DMS153 treated with DMSO at 0.1 percent for 48 hours (cell line): Measurements from ENCODE around the gene USP5.

Experiments used
- DNase-seq: peaks from one replicate; lab custom pipeline; 2025; ENCODE audit not compliant: unreplicated experiment; lab: John Stamatoyannopoulos, UW

The USP5 gene

DNA sequence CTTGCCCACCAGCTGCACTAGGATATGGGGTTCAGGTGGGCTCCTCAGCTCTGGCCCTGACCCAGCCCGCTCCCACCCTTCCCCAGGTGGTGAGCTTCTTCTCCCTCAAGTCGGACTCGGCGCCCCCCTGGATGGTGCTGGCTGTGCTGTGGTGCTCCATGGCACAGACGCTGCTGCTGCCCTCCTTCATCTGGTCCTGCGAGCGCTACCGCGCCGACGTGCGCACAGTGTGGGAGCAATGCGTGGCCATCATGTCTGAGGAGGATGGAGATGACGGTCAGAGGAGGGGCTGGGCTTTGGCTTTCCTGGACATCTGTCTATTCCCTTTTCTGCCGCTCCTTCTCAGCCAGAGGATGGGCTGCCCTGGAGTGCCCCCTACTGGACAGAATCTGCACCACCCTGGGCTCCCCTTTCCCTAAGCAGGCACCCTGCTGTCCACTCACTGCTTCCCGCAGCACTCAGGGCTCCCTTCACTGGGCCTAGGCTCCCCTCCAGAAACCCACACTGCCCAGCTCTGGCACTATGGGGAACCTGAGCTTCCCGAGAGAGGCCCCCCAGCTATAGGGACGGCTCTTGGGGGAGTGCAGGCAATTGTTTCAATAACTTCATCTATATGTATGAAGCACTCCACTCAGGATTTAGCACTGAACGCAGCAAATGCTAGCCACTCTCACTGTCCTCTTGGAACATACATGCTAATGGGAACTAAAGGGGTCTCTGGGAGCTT is 26.4 kb upstream of the USP5 start:
- DNase-seq, result peak; percentile 83

DNA sequence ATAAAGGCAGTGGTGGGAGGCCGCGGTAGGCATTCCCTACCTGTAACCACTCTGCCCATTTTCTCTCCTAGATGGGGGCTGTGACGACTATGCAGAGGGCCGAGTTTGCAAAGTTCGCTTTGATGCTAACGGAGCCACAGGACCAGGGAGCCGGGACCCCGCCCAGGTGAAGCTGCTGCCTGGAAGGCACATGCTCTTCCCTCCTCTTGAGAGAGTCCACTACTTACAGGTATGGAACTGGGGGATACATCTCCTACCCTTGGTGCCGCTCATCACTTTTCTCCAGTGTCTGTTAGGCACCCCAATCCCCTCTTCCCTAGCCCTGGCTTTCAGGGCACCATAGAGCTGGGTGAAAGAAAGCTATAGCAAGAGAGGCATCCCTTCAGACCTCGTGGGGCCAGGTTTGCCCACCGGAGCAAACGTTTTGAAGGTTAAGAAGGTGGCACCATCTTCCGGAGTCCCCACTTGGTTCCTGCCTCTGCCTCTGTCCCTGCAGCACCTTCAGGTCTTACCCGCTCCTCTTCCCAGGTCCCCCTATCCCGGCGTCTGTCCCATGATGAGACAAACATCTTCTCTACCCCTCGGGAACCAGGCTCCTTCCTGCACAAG is 25.7 kb upstream of the USP5 start:
- DNase-seq, result no peak

DNA sequence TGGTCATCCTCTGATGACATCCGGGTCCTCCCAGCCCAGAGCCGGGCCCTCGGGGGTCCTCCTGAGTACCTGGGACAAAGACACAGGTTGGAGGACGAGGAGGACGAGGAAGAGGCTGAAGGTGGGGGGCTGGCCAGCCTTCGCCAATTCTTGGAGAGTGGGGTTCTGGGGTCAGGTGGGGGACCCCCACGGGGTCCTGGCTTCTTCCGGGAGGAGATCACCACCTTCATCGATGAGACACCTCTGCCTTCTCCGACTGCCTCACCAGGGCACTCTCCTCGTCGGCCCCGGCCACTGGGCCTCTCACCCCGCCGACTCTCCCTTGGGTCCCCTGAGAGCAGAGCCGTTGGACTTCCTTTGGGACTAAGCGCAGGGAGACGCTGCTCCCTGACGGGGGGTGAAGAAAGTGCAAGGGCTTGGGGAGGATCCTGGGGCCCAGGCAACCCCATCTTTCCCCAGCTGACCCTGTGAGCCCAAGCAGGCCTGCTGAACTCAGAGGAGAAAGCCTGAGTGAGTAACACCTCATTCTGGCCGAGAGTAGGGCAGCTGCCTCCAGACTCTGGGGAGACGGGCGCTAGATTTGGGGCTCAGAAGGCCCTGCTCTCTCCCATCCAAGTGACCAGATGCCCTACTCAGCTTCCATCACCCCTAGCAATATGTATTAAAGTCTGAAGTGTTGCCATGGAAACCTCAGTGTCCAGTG is 25.1 kb upstream of the USP5 start:
- DNase-seq, result no peak

DNA sequence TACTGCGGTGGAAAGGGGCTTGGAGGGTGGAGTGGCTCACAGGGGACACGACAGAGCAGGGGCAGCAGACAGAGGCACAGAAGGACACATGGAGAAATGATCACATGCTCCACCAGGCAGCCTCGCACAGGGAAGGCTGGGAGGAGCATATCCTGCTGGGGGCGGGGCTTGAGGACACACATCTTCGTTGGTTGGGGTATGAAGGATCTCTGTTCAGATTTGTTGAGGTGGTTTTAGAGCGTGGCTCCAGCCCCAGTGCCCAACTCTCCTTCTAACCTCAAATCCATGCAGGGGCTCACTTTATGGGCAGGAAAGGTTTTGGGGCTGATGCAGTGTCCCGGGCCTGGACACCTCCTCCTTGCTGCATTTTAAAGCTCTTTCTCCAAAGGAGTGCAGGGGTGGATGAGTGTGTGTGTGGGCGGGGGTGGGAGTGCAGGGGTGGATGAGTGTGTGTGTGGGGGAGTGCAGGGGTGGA is 24.5 kb upstream of the USP5 start:
- peak; percentile 55 for DNase-seq

DNA sequence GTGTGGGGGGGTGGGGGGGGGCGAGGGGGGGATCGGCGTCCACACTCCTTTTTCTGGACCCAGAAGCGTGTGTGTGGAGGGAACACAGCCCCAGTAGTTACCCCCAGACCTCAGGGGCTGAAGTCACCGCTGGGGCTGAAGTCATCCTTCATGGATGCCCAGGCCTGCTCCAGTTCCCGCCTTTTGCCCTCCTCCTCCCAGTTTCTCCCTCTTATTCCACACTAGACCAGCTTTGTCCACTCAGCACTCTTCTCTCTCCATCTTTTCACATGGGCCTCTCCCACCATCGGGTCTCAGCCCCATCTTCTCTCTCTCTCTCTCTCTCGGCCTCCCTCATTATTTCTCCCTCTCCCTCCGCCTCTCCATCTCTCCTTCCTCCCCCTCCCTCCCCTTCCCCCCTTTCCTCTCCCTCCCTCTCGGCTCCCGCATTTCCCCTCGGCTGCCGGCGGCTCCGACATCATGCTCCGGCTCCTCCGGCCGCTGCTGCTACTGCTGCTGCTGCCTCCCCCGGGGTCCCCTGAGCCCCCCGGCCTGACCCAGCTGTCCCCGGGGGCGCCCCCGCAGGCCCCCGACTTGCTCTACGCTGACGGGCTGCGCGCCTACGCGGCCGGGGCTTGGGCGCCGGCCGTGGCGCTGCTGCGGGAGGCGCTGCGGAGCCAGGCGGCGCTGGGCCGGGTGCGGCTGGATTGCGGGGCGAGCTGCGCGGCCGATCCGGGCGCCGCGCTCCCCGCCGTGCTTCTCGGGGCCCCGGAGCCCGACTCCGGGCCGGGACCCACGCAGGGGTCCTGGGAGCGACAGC is 23.8 kb upstream of the USP5 start, which contains the start of gene P3H3:
TSS of gene P3H3 (plus strand) at position 426 of the 799 bp plus-strand sequence. CDS start at position 460, 34 bp downstream.
- DNase-seq, result peak; percentile 22

DNA sequence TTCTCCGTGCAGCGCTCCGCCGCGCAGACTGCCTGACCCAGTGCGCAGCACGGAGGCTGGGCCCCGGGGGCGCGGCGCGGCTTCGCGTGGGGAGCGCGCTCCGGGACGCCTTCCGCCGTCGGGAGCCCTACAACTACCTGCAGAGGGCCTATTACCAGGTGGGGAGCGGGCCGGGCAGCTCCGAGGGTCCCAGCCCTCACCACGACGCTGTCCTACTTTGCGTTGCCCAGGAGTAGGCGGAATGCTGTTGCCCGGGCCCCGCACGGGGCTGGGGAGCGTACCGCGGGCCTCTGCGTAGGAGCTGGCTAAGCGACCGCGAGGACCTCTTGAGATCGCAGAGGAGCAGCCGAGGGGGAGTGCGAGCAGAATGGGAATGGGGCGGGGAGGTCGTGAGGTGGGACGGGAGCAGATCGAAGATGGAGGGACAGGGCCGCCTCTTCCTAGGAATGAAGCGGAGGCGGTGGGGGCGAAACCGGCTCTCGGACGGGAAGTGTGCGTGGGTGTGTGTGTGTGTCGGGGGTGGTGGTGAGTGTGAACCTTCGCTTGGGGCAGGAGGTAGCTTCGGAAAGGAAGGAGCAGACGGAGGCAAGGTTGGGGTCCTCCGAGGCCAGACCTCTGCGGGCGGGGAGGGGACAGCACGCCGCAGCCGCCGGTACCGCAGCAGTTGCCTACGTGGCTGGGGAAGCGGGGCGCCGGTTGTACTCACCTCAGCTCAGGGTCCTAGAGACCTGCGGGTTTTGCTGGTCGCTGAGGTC is 23.0 kb upstream of the USP5 start:
- no peak for DNase-seq

DNA sequence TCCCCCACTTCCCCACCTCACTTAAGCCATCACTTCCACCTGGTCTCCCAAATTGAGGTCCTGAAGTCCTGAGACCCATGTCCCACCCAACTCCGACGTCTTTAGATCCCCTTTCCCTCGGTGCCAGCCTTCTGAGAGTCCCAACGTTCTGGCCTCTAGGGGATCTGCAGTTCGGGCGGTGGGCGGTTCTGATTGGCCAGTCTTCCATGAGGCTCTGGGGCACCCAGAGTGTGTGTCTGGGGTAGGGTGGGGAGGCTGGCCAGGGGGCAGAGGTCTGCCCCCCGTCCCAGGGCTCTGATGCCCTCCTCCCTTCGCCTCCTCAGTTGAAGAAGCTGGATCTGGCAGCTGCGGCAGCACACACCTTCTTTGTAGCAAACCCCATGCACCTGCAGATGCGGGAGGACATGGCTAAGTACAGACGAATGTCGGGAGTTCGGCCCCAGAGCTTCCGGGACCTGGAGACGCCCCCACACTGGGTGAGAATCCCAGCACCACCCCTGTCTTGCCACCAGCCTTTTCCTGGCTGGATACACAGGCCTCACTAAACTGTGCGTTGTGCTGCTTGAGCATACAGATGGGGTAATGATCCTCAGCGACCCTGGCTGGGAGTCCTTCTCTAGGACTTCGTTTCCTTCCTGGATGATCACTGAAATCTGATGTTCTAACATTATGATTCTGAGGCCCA is 22.3 kb upstream of the USP5 start:
- DNase-seq, result no peak

DNA sequence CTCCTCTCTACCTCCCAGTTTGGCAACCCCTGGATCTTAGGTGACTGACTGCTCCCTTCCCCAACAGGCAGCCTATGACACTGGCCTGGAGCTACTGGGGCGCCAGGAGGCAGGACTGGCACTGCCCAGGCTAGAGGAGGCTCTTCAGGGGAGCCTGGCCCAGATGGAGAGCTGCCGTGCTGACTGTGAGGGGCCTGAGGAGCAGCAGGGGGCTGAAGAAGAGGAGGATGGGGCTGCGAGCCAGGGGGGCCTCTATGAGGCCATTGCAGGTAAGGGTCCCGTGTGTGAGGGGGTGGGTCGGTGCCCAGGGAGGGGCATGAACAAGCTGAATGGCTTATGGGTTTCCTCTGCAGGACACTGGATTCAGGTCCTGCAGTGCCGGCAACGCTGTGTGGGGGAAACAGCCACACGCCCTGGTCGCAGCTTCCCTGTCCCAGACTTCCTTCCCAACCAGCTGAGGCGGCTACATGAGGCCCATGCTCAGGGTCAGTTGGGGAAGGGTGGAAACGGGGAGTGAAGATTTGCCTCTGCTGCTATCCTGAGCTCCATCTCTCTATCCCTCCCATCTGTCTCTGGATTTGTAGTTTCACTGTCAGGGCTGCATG is 21.6 kb upstream of the USP5 start:
- DNase-seq, result no peak

DNA sequence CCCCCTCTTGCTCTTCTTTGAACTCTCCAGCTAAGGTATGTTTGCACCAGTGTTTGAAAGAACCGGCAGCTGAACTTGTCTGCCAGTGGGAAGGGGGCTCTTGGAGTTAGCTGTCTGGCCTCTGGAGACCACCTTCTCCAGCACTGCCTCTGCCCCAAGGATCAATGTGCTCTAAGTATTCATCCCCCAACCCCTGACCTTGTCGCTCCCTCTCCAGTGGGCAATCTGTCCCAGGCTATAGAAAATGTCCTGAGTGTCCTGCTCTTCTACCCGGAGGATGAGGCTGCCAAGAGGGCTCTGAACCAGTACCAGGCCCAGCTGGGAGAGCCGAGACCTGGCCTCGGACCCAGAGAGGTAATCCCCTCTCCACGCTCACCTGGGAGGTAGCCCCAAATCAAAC is 21.0 kb upstream of the USP5 start:
- no peak for DNase-seq

DNA sequence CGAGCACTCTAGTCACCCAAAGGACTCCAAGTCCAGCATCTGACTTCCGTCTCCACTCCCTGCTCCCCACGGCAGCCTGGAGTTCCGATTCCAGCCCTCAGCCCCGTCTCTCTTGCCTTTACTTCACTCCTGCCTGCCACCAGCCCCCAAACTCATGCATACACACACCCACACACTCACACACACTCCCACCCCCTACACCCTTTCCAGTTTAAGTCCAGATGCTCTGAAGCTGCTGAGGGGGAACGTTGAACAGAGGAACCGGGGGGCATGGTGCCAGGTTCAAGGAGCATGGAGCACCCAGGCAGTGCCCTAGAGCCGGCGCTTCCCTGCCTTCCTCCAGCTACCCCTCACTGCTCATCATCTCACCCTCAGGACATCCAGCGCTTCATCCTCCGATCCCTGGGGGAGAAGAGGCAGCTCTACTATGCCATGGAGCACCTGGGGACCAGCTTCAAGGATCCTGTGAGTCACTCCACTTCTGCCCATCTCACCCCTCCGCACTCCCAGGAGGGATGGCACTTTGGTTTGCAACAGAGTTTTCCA is 20.4 kb upstream of the USP5 start:
- no peak for DNase-seq

DNA sequence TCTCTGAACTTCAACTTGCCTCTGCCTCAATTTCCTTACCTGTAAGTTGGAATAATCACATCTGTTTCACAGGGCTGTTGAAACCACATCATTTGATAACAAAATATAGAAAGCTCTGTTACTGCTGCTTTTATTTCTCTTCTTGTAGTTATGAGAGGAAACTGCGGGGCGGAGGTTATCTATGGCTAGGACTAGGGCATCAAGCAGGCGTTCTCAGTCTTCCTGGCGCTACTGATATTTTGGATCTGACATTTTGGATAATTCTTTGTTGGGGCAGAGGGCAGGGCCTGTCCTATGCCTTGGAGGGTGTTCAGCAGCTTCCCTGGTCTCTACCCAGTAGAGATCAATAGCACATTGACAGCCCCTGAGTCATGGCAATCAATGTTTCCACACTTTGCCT is 19.8 kb upstream of the USP5 start:
- DNase-seq, result no peak

DNA sequence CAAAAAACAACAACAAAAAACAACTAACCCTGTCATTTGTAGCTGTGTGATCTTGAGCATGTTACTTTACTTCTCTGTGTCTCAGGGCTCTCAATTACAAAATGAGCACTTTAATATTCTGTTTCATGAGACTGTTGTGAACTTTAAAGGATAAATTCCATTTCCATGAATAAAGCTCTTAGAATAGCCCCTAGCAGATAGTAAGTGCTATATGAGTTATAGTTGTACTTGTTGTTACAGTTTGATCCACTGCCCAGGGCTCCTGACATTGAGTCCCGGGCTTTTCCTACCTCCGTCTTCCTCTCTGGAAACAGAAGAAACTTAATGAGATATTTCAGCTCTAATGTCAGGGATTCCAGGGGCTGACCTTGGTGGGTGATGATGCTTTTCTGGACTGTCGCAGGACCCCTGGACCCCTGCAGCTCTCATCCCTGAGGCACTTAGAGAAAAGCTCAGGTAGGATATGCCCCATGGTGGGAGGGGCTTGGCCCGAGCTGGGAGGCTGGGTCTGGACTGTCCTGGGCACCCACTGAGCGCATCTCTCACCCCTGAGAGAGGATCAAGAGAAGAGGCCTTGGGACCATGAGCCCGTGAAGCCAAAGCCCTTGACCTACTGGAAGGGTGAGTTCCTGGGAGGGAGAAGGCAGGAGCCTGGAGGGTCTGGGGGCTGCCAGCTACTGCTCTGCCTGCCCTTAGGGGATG is 18.6 kb upstream of the USP5 start:
- no peak for DNase-seq

DNA sequence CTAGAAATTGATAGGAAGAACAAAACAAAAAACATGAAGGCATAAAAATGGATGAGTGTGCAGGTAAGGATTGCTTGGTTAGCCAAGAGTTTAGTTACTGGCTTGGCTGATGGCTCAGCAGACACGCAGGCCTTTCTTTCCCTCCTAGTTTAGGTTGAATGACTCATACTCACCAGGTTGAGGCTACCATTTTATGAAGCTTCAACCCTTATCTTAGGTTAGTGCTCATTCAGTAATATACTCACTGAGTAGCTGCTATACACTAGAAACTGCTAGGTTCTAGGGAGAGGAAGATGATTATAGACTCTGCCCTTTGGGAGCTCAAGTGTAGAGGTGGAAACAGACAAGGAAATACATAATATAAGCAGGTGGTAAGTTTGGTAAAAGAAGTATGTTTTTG is 17.7 kb upstream of the USP5 start:
- no peak for DNase-seq

DNA sequence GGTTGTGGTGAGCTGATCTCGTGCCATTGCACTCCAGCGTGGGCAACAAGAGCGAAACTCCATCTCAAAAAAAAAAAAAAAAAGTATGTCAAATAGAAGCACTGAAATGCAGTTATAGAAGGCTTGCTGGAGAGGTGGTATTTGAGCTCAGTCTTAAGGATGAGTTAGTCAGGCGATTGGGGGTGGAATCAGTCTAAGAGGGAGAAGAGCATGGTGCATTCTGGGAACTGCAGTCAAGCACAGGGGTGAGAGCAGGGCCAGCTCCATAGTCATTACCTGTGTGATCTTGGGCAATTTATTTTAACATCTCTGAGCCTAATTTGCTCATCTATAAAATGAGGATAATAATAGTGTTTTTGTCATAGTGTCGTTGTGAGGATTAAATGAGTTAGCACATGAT is 17.1 kb upstream of the USP5 start:
- DNase-seq, result no peak

DNA sequence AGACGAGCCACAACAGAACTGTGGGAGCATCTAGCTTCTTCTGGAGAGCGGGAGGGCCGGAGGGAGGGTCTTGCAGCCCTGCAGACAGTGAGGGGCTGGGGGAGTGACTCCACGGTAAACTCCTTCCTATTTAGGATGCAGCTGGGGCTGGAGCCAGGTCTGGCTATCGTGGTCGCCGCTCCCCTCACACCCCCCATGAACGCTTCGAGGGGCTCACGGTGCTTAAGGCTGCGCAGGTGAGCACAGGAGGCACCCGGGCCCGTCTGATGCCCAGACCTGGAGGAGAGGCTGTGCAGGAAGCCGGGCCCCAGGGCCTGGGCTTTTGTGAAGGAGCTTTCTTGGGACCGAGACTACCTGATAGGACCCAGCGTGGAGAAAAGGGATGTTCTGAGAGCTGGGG is 15.1 kb upstream of the USP5 start:
- no peak for DNase-seq

DNA sequence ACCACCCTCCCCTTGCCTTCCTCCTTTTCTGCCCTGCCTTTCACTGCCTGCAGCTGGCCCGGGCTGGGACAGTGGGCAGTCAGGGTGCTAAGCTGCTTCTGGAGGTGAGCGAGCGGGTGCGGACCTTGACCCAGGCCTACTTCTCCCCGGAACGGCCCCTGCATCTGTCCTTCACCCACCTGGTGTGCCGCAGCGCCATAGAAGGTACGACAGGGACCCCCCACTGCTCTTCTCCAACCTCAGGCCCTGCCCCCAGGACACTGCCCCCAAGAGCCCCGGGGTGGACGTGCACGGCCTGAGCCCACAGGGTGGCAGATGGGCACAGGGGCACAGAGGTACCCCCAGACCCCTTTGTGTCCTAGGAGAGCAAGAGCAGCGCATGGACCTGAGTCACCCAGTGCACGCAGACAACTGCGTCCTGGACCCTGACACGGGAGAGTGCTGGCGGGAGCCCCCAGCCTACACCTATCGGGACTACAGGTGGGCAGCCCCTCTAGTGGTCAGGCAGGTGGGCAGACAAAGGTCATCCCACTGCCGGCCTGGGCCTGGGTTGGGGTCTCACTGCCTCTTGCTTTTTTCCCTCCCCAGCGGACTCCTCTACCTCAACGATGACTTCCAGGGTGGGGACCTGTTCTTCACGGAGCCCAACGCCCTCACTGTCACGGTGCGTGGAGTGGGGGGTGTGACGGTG is 14.4 kb upstream of the USP5 start:
- DNase-seq, result no peak

DNA sequence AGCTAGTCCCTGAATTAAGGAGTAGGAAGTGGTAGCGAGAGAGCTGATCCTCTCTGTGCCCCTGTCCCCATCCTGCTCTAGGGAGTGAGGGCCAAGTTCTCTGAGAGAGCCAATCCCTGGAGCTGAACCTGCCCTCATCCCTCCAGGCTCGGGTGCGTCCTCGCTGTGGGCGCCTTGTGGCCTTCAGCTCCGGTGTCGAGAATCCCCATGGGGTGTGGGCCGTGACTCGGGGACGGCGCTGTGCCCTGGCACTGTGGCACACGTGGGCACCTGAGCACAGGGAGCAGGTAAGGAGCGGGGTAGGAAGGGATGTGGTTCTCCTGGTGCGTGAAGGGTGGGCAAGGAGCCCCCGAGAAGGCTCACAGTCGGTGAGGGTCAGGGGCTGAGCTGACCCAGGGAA is 13.1 kb upstream of the USP5 start:
- no peak for DNase-seq
